Left renal pelvis (tissue), 4 donors: Measurements from ENCODE around the gene MAST4. TPM values are rescaled to one million over a fixed set of nuclear protein-coding genes. Genes with fewer than 3 reads are reported as not detected.

Source experiments
- DNase-seq, 4 donors: peaks; one replicate each; pipeline ENCODE4 v3.0.0-alpha.2; 2013; ENCODE audit warnings: low read depth in 4 of 4, low spot score in 3 of 4
- polyA plus RNA-seq, 4 donors: library from polyadenylated mRNA; unstranded; fragments of 120-200 nt; gene quantifications; one replicate each; pipeline ENCODE4 v1.2.1, GENCODE V29; 2013; ENCODE audit not compliant: insufficient read length in 4 of 4

The MAST4 gene
- polyA plus RNA-seq, 4 donors, result 10.5 to 16.2 (median 15.7) TPM

GRCh38 chr5:67058998-67059743 is 463.0 kb downstream of the MAST4 start:
- no peak for DNase-seq

- DNase-seq, result no peak
Measured at GRCh38 chr5:67059744-67060490, 463.7 kb downstream of the MAST4 start.

- no peak for DNase-seq
Measured at GRCh38 chr5:67061511-67061910, 465.3 kb downstream of the MAST4 start.

- no peak for DNase-seq
Measured at GRCh38 chr5:67063055-67063454, 466.9 kb downstream of the MAST4 start.

- no peak for DNase-seq
Measured at GRCh38 chr5:67063791-67064190, 467.6 kb downstream of the MAST4 start.

- DNase-seq, result no peak
Measured at GRCh38 chr5:67065237-67065636, 469.0 kb downstream of the MAST4 start.

- DNase-seq, result no peak
Measured at GRCh38 chr5:67065696-67066095, 469.5 kb downstream of the MAST4 start.

GRCh38 chr5:67066815-67067214 is 470.6 kb downstream of the MAST4 start:
- DNase-seq, result no peak

GRCh38 chr5:67073045-67073680 is 477.0 kb downstream of the MAST4 start:
- no peak for DNase-seq

GRCh38 chr5:67077296-67077695 is 481.1 kb downstream of the MAST4 start:
- no peak for DNase-seq

- no peak for DNase-seq
Measured at GRCh38 chr5:67081261-67081660, 485.1 kb downstream of the MAST4 start.

GRCh38 chr5:67082941-67083340 is 486.7 kb downstream of the MAST4 start:
- DNase-seq, result no peak

- no peak for DNase-seq
Measured at GRCh38 chr5:67085616-67086015, 489.4 kb downstream of the MAST4 start.

- no peak for DNase-seq
Measured at GRCh38 chr5:67089200-67089725, 493.1 kb downstream of the MAST4 start.

GRCh38 chr5:67090040-67090439 is 493.8 kb downstream of the MAST4 start:
- no peak for DNase-seq

- no peak for DNase-seq
Measured at GRCh38 chr5:67090593-67090992, 494.4 kb downstream of the MAST4 start.

- DNase-seq, result no peak
Measured at GRCh38 chr5:67092535-67092934, 496.3 kb downstream of the MAST4 start.

- no peak for DNase-seq
Measured at GRCh38 chr5:67093279-67093678, 497.1 kb downstream of the MAST4 start.

- DNase-seq, result peak in 1 of 4 donors; percentile 16
Measured at GRCh38 chr5:67094476-67095300, 498.5 kb downstream of the MAST4 start.

- DNase-seq, result peak in 2 of 4 donors; percentile 21 to 22
Measured at GRCh38 chr5:67095346-67096171, 499.4 kb downstream of the MAST4 start.
